Gastroesophageal sphincter (tissue), 4 donors: ENCODE results near the gene ST8SIA3. TPM values are rescaled to one million over a fixed set of nuclear protein-coding genes. Genes with fewer than 3 reads are reported as not detected.

ENCODE experiments used
- ATAC-seq: fragments of 150-250 bp; one replicate; pipeline ENCODE4 v1.9.1; 2016; ENCODE audit warnings: mild to moderate bottlenecking, moderate library complexity
- H3K27ac ChIP-seq, 4 donors: fragments of 200-600 bp; sonication (generic) in 3 of 4; 1 replicate in 3 of 4; 2 replicates in 1 of 4; pipeline ENCODE4 v1.5.1; 2016 to 2019
- H3K27me3 ChIP-seq: fragments of 200-600 bp; sonication (generic); one replicate; pipeline ENCODE4 v1.5.1; 2019
- H3K36me3 ChIP-seq, 2 donors: fragments of 200-600 bp; sonication (generic); one replicate each; pipeline ENCODE4 v1.5.1; 2019; ENCODE audit warnings: control low read depth in 1 of 2
- H3K4me1 ChIP-seq, 3 donors: fragments of 200-600 bp; sonication (generic); 1 replicate in 2 of 3; 2 replicates in 1 of 3; pipeline ENCODE4 v1.5.1; 2016 to 2019; ENCODE audit warnings: control low read depth in 2 of 3
- H3K4me3 ChIP-seq, 2 donors: fragments of 200-600 bp; sonication (generic); one replicate each; pipeline ENCODE4 v1.5.1; 2019; ENCODE audit warnings: mild to moderate bottlenecking in 1 of 2, moderate library complexity in 1 of 2
- H3K9me3 ChIP-seq, 3 donors: fragments of 200-600 bp; sonication (generic); one replicate each; pipeline ENCODE4 v1.5.1; 2017 to 2019; ENCODE audit warnings: control low read depth in 2 of 3
- EP300 ChIP-seq: sonication (generic); formaldehyde crosslinking; IDR thresholded peaks from one replicate; pipeline ENCODE4 v1.6.1; 2017; ENCODE audit warnings: antibody characterized with exemption, mild to moderate bottlenecking
- POLR2A ChIP-seq, 2 donors: fragments of 450-650 bp; IDR thresholded peaks; one replicate each; pipeline ENCODE4 v1.6.1; 2017; ENCODE audit warnings: antibody characterized with exemption in 2 of 2, mild to moderate bottlenecking in 2 of 2, moderate library complexity in 1 of 2
- POLR2AphosphoS5 ChIP-seq: sonication (generic); formaldehyde crosslinking; IDR thresholded peaks from one replicate; pipeline ENCODE4 v1.6.1; 2017; ENCODE audit warnings: antibody characterized with exemption
- WGBS, 2 donors: methylation state at CpG; one replicate each; pipeline ENCODE4 v1.1.5; 2018; ENCODE audit warnings: low coverage in 1 of 2; 5-methylcytosine and 5-hydroxymethylcytosine counted together
- total RNA-seq, 4 donors: library from RNA; depleted of rRNA; stranded (reverse); fragments of >200 nt; gene quantifications; one replicate each; pipeline ENCODE4 v1.1.0, GENCODE V29; 2016
- TF ChIP-seq, protein P1 (sequence below), 4 experiments: fragments of 200-600 bp in 2 of 4; fragments of 450-650 bp in 2 of 4; sonication (generic) in 1 of 4; IDR thresholded peaks; one replicate each; pipeline ENCODE4 v1.5.1; 2017 to 2019; ENCODE audit warnings: antibody characterized with exemption in 4 of 4, mild to moderate bottlenecking in 2 of 4, moderate library complexity in 2 of 4

The ST8SIA3 gene
- total RNA-seq, 4 donors from 2014 or later = under 0.01 to 0.04 TPM; not detected in 2

DNA sequence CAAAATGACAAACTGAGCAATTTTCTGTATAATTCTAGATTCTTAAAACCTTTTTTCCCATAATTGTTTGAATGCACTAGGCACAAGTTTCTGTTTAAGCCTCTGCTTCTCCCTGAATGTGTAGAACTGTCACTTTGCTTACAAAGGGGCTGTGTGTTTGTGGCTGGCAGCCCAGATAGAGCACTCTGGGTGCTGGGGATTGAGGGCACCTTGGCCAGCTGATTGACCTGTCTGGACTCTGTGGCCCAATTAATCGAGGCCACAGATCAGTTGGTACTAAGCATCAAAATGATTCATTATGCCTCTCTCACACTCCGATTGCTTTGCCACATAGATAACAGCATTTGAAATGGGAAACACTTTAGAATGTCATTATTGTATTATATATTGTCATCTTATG, 12.1 kb downstream of the ST8SIA3 start:
- Histone ChIP-seq H3K27ac (no peak overlapping the region), H3K4me3 (no peak overlapping the region), H3K9me3 (no peaks in the 10 kb centered on the region), H3K36me3 (no peaks in the 10 kb centered on the region), H3K27me3 (peaks cover 18% of the 10 kb centered on the region), H3K4me1 (no peaks in the 10 kb centered on the region)
- WGBS, 2 donors = 50 to 84% methylated on average over 2 of the region's 2 CpGs
- ATAC-seq = no peak
- TF ChIP-seq POLR2A (IDR thresholded peaks at IDR 0.05) (no peak), POLR2AphosphoS5 (no peak), EP300 (no peak)
- TF ChIP-seq, protein P1, sequence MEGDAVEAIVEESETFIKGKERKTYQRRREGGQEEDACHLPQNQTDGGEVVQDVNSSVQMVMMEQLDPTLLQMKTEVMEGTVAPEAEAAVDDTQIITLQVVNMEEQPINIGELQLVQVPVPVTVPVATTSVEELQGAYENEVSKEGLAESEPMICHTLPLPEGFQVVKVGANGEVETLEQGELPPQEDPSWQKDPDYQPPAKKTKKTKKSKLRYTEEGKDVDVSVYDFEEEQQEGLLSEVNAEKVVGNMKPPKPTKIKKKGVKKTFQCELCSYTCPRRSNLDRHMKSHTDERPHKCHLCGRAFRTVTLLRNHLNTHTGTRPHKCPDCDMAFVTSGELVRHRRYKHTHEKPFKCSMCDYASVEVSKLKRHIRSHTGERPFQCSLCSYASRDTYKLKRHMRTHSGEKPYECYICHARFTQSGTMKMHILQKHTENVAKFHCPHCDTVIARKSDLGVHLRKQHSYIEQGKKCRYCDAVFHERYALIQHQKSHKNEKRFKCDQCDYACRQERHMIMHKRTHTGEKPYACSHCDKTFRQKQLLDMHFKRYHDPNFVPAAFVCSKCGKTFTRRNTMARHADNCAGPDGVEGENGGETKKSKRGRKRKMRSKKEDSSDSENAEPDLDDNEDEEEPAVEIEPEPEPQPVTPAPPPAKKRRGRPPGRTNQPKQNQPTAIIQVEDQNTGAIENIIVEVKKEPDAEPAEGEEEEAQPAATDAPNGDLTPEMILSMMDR (IDR thresholded peaks at IDR 0.05) = no peak

DNA sequence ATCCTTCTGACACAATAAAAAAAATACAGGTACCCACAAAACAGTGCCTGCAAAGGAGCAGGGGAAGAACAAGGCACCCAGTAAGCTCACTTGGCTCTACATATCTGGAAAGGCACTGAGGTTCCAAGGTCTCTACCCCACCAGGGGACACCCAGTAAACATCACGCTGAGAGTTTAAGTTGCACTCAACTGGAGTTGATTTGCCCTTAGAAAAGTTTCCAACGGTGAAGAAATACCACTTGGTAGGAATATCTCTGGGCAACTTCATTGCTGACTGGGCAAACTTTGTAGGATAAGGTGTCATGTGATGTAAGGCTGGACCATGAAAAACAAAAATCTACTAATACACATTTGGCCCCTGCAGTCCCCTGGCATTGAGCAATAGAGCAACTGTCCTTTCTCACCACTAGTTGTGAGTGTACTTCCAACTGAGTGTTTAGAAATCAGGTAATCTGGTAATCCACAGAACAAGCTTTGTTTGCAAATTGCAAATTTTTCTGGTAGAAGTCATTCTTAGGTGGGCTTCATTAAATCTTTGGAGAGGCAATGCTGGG, 14.2 kb downstream of the ST8SIA3 start:
- no peak for TF ChIP-seq POLR2A (IDR thresholded peaks at IDR 0.05)
- no peak for TF ChIP-seq EP300
- TF ChIP-seq POLR2AphosphoS5 = no peak
- TF ChIP-seq, protein P1 (IDR thresholded peaks at IDR 0.05) = no peak
- Histone ChIP-seq H3K9me3 (no peaks in the 10 kb centered on the region), H3K27ac (no peak overlapping the region), H3K27me3 (peaks cover 5% of the 10 kb centered on the region), H3K4me3 (no peak overlapping the region), H3K4me1 (no peaks in the 10 kb centered on the region), H3K36me3 (no peaks in the 10 kb centered on the region)
- 68 to 75% methylated on average over 2 of the region's 2 CpGs for WGBS, 2 donors
- ATAC-seq = no peak

DNA sequence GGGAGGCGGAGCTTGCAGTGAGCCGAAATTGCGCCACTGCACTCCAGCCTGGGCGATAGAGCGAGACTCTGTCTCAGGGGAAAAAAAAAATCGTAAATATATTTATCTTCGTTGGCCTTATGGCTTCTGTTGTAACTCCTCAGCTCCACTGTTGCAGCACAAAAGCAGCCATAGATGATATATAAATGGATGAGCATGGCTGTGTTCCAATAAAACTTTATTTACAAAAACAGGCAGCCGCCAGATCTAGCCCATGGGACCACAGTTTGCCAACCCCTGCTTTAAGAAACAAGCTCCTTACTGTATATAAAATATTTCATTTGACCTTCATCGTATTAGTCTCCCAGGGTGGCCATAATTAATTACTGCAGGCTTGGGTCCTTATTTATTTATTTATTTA, 20.1 kb downstream of the ST8SIA3 start:
- peaks cover 5% of the 10 kb centered on the region for H3K27me3 ChIP-seq
- H3K9me3 ChIP-seq = no peaks in the 10 kb centered on the region
- H3K4me1 ChIP-seq = no peaks in the 10 kb centered on the region
- H3K27ac ChIP-seq = no peak overlapping the region
- no peak for ATAC-seq
- TF ChIP-seq POLR2AphosphoS5 = no peak
- TF ChIP-seq, protein P1 (IDR thresholded peaks at IDR 0.05) = no peak
- no peak for TF ChIP-seq EP300
- TF ChIP-seq POLR2A (IDR thresholded peaks at IDR 0.05) = no peak
- 78 to 81% methylated on average over 3 to 9 of the region's 9 CpGs for whole genome bisulfite sequencing, 2 donors
- H3K36me3 ChIP-seq = no peaks in the 10 kb centered on the region
- no peak overlapping the region for H3K4me3 ChIP-seq

DNA sequence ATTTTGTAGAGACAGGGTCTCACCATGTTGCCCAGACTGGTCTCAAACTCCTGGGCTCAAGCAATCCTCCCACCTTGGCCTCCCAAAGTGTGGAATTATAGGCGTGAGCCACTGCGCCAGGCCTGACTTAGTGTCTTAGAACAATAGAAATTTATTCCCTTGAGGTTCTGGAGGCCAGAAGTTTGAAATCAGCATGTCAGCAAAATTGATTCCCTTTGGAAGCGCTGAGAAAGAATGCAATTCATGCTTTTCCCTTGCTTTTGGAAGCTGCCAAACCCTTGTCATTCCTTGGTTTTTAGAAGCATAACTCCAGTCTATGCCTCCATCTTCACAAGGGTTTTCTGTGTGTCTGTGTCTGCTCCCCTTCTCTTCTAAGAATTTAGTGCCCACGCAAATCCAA, 20.7 kb downstream of the ST8SIA3 start:
- 80 to 88% methylated on average over 2 to 4 of the region's 4 CpGs for WGBS, 2 donors
- Histone ChIP-seq H3K4me3 (no peak overlapping the region), H3K36me3 (no peaks in the 10 kb centered on the region), H3K27ac (no peak overlapping the region), H3K27me3 (peaks cover 5% of the 10 kb centered on the region), H3K4me1 (no peaks in the 10 kb centered on the region), H3K9me3 (no peaks in the 10 kb centered on the region)
- TF ChIP-seq POLR2A (IDR thresholded peaks at IDR 0.05) = no peak
- no peak for TF ChIP-seq EP300
- TF ChIP-seq, protein P1 (IDR thresholded peaks at IDR 0.05) = no peak
- TF ChIP-seq POLR2AphosphoS5 = no peak
- ATAC-seq = no peak

DNA sequence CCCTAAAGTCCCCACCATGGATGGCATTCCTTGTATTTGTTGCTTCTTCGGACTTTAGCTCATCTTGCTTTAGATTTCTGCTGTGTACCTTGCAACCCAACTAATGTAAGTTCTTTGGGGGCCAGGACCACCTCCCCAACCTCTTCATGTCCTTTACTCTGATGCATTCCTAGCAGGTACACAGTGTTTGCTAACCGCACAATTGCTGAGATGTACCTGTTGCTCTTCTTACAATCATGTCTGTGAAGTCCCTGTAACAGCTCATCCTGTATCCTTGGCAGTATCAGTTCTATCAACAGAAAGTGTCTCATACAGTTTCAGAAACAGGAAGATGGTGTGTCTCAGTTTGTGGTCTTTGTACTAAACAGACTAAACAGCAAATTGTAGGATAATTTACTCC, 24.1 kb downstream of the ST8SIA3 start:
- Histone ChIP-seq H3K4me3 (no peak overlapping the region), H3K4me1 (no peaks in the 10 kb centered on the region), H3K27ac (no peak overlapping the region), H3K9me3 (no peaks in the 10 kb centered on the region), H3K36me3 (no peaks in the 10 kb centered on the region), H3K27me3 (peaks cover 5% of the 10 kb centered on the region)
- TF ChIP-seq EP300 (no peak), POLR2AphosphoS5 (no peak), POLR2A (IDR thresholded peaks at IDR 0.05) (no peak)
- TF ChIP-seq, protein P1 (IDR thresholded peaks at IDR 0.05) = no peak
- 83 to 94% methylated on average over 2 of the region's 2 CpGs for WGBS, 2 donors
- ATAC-seq = no peak
